ENCODE measurements around the gene KRT6A.

KRT6A gene

DNA sequence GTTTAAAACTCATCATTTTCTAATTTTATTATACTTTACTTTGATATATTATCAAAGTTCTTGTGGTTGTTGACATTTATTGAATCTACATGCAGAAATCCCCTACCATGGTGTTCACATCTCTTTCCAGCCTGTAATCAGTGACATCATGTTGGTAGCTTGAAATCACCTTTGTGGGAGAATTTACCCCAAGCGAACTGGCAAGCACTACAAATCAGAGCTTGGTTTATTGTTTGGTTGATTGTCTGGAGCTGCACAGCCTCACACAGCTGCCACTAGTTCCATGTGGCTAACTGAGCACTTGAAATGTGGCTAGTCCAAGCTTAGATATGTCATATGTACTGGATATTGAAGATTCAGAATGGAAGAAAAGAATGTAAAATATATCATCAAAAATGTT is 42.5 kb upstream of the KRT6A start:
- no peak overlapping the region for H3K4me3 ChIP-seq (ENCODE audit: low read depth, low read length)
- TF ChIP-seq, protein P1, sequence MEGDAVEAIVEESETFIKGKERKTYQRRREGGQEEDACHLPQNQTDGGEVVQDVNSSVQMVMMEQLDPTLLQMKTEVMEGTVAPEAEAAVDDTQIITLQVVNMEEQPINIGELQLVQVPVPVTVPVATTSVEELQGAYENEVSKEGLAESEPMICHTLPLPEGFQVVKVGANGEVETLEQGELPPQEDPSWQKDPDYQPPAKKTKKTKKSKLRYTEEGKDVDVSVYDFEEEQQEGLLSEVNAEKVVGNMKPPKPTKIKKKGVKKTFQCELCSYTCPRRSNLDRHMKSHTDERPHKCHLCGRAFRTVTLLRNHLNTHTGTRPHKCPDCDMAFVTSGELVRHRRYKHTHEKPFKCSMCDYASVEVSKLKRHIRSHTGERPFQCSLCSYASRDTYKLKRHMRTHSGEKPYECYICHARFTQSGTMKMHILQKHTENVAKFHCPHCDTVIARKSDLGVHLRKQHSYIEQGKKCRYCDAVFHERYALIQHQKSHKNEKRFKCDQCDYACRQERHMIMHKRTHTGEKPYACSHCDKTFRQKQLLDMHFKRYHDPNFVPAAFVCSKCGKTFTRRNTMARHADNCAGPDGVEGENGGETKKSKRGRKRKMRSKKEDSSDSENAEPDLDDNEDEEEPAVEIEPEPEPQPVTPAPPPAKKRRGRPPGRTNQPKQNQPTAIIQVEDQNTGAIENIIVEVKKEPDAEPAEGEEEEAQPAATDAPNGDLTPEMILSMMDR (IDR thresholded peaks at IDR 0.05; ENCODE audit: low read depth, low read length, missing control alignments), result no peak
- no peak for DNase-seq (ENCODE audit: low read depth)

DNA sequence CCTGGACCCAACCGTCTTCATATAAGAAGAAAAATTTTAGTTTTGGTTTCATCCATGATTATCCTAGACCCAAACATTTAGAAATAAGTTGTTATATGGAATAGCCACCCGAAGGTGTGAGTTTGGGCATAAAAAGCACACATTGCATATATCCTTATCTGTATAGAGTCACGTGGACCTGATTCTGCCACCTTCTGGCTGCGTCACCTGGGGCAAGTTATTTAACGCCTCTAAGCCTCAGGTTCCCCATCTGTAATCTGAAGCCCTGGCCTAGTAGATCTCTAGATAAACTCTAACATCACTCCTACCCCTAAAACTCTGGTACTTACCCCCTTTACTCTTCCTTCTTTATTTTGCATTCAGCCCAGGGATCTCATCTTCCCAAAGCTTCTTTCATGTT is 41.4 kb upstream of the KRT6A start:
- H3K4me3 ChIP-seq (ENCODE audit: low read depth, low read length), result no peak overlapping the region
- no peak for DNase-seq (ENCODE audit: low read depth)
- TF ChIP-seq, protein P1 (IDR thresholded peaks at IDR 0.05; ENCODE audit: low read depth, low read length, missing control alignments), result no peak

DNA sequence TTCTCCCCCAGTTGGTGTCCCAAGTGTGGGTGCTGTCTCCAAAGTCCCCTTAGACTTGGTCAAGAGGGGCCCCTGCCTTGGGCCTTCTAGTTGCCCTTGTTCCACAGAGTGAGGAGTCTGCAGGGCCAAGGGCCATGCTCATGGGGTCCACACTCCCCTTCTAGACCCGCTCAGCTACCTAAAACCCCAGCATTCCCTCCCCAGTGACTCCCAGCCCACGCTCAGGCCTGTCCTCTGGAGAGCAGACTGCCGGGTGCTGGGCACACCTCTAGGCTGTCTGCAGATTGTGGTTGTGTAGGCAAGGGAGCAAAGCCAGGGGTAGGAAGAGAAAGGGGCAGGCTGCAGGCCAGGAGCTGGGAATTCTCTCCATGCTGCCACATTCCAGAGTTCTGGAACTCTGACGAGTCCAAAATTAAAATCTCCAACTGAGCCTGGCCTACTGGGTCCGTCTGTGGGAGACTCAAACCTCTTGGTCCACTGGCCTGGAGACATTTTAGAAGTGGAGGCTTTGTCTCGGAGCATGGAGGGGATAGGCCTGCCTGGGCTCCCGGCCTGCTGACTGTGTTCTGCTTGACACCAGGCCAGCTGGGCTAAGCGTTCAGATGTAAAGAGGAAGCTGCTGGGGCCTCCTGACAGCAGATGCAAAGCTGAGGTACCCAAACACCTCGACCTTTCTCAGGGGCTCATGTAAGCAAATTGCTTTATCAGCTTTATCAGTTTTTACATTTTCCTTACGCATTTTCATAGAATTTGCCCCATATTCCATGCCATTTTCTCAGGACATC is 40.8 kb upstream of the KRT6A start:
- H3K4me3 ChIP-seq (ENCODE audit: low read depth, low read length), result no peak overlapping the region
- no peak for DNase-seq (ENCODE audit: low read depth)
- TF ChIP-seq, protein P1 (IDR thresholded peaks at IDR 0.05; ENCODE audit: low read depth, low read length, missing control alignments), result no peak

DNA sequence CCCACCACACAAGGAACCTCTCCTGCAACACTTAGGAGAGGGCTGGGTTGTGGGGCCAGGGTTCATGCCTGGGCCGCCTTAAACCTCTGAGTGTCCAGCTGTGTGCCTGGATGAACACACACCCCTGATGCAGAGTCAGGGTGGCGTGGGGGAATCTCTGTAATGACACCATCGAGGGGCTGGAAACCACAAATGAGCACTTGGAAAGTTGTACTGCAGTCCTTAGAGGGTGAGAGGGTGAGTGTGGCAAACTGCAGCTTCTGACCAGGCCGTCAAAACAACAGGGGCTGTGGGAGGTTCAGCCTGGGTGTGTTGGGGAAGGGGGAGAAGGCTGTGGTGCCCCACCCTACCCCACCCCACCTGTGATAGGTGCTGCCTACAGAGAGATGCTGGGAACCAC is 39.6 kb upstream of the KRT6A start:
- TF ChIP-seq, protein P1 (IDR thresholded peaks at IDR 0.05; ENCODE audit: low read depth, low read length, missing control alignments), result no peak
- no peak overlapping the region for H3K4me3 ChIP-seq (ENCODE audit: low read depth, low read length)
- DNase-seq (ENCODE audit: low read depth), result no peak

DNA sequence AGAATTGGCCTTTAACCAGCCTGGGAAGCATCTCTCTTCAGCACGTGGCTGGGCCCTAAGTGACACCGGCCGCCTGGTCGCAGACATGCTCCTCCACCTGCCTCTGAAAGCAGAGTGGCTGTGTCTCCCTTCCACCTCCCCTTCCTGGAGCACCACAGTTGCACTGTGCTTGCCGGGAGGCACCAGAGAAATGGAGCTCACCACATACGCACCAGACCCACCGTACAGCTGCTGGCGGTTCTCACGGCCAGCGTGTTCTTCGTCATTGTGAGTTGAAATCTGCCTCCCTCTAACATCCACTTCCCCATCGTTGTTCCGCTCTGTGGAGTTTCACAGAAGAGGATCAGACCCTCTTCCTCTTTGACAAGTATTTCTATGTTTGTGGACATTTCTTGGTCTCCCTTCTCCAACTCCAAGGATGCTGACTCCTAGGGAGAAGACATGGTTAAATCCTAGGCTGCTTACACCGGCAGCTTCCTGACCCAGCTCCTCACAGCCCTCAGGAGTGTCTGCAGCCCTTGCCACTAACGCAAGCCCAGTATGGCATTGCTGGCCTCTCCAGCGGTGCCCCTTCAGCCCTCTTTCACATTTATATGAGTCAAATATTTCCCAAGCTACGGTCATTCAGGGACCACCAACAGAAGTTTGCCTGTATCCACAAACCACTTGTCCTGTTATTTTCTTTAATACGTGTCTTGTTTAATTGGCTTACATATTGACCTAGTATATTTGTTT is 38.7 kb upstream of the KRT6A start:
- H3K4me3 ChIP-seq (ENCODE audit: low read depth, low read length), result no peak overlapping the region
- no peak for DNase-seq (ENCODE audit: low read depth)
- TF ChIP-seq, protein P1 (IDR thresholded peaks at IDR 0.05; ENCODE audit: low read depth, low read length, missing control alignments), result no peak

DNA sequence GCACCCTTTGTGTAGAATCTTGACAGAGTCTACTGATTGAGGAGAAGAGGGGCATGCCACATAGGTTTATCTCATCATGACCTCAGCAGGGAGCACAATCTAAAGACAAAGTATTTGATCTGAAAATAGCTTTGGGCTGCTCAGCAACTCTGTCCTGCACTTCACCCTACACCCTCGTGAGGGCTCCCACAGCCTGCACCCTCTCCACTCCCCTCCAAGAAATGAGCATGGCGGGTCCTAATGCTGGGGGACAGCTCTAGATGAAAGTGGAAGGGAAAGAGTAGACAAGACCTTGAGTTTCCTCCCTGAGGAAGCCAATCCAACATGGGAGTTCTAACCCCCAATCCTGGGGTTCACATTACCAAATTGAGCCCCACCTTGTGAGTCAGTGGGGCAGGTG is 37.8 kb upstream of the KRT6A start:
- DNase-seq (ENCODE audit: low read depth), result no peak
- H3K4me3 ChIP-seq (ENCODE audit: low read depth, low read length), result no peak overlapping the region
- TF ChIP-seq, protein P1 (IDR thresholded peaks at IDR 0.05; ENCODE audit: low read depth, low read length, missing control alignments), result no peak
